B cell (primary cell): ENCODE data around the gene XAF1. TPM values are rescaled to one million over a fixed set of nuclear protein-coding genes. Genes with fewer than 3 reads are reported as not detected.

ENCODE experiments used
- ATAC-seq: fragments of 200-7000 bp; cut with Tn5 transposase; one replicate; pipeline ENCODE4 v1.10.0; 2021; ENCODE audit warnings: low read depth, mild to moderate bottlenecking, moderate number of reproducible peaks, moderate library complexity
- CTCF ChIA-PET: fragments of 350-600 bp; sonication (Branson Sonifier 250); formaldehyde crosslinking; loops from one replicate; lab custom pipeline; 2021; ENCODE audit warnings: antibody characterized with exemption, inconsistent platforms; lab: Charles Lee
- POLR2A ChIA-PET: fragments of 350-600 bp; sonication (Branson Sonifier 250); formaldehyde crosslinking; loops from one replicate; lab custom pipeline; 2021; ENCODE audit warnings: antibody characterized with exemption; lab: Charles Lee
- DNase-seq: peaks from one replicate; pipeline ENCODE4 v3.0.0; 2013
- H2AFZ ChIP-seq: 2 replicates; pipeline ENCODE4 v1.6.1; 2012; ENCODE audit warnings: mild to moderate bottlenecking, low read depth, low read length; ENCODE audit not compliant: insufficient read depth, poor library complexity, severe bottlenecking
- H3K27ac ChIP-seq, 2 donors: 1 replicate in 1 of 2; 2 replicates in 1 of 2; pipeline ENCODE4 v1.5.1; 2012 to 2013; ENCODE audit warnings: low read length in 2 of 2, mild to moderate bottlenecking in 2 of 2, moderate library complexity in 1 of 2
- H3K27me3 ChIP-seq, 4 experiments: fragments of 200-600 bp in 1 of 4; sonication (generic) in 1 of 4; replicated peaks in 1 of 4; 1 replicate in 2 of 4; 2 replicates in 2 of 4; pipeline versions ENCODE4 v1.6.1 to v1.7.0; 2013 to 2016; ENCODE audit warnings: low read length in 3 of 4, mild to moderate bottlenecking in 2 of 4, mixed read lengths in 1 of 4, moderate library complexity in 1 of 4; ENCODE audit not compliant: insufficient read depth in 4 of 4, control insufficient read depth in 3 of 4; ENCODE audit errors: control extremely low read depth in 1 of 4
- H3K36me3 ChIP-seq, 2 experiments: replicated peaks in 1 of 2; 1 replicate in 1 of 2; 2 replicates in 1 of 2; pipeline versions ENCODE4 v1.6.1 to v1.7.1; 2013; ENCODE audit warnings: low read length in 1 of 2; ENCODE audit not compliant: insufficient read depth in 2 of 2, control insufficient read depth in 1 of 2; ENCODE audit errors: control extremely low read depth in 1 of 2, extremely low read depth in 1 of 2
- H3K4me1 ChIP-seq, 2 donors: fragments of 200-600 bp in 1 of 2; sonication (generic) in 1 of 2; 1 replicate in 1 of 2; 2 replicates in 1 of 2; pipeline versions ENCODE4 v1.5.1 to v1.6.1; 2013 to 2017; ENCODE audit warnings: low read length in 2 of 2; ENCODE audit not compliant: control insufficient read depth in 2 of 2, insufficient read depth in 2 of 2
- H3K4me2 ChIP-seq: replicated peaks from 2 replicates; pipeline ENCODE3; 2012; ENCODE audit warnings: mild to moderate bottlenecking, low read depth, low read length; ENCODE audit not compliant: poor library complexity, severe bottlenecking
- H3K4me3 ChIP-seq, 5 experiments: fragments of 200-600 bp in 1 of 5; sonication (generic) in 1 of 5; 1 replicate in 3 of 5; 2 replicates in 2 of 5; pipeline versions ENCODE4 v1.5.1 to v1.7.0; 2011 to 2016; ENCODE audit warnings: low read length in 4 of 5, mild to moderate bottlenecking in 4 of 5, low read depth in 2 of 5, control low read depth in 1 of 5, moderate library complexity in 1 of 5; ENCODE audit not compliant: insufficient read depth in 1 of 5; ENCODE audit errors: control extremely low read depth in 1 of 5, extremely low read depth in 1 of 5
- H3K79me2 ChIP-seq: fragments of 200-600 bp; sonication (generic); one replicate; pipeline ENCODE4 v1.6.0; 2016; ENCODE audit warnings: low read length; ENCODE audit not compliant: control insufficient read depth, insufficient read depth
- H3K9ac ChIP-seq: fragments of 200-600 bp; sonication (generic); 2 replicates; pipeline ENCODE4 v1.6.1; 2017; ENCODE audit warnings: mild to moderate bottlenecking, low read length, moderate library complexity
- H3K9me3 ChIP-seq, 3 donors: one replicate each; pipeline versions ENCODE4 v1.6.1 to v1.7.1; 2013; ENCODE audit warnings: low read length in 2 of 3; ENCODE audit not compliant: control insufficient read depth in 2 of 3, insufficient read depth in 1 of 3; ENCODE audit errors: control extremely low read depth in 1 of 3
- H4K20me1 ChIP-seq: 2 replicates; pipeline ENCODE4 v1.6.0; 2012; ENCODE audit warnings: mild to moderate bottlenecking, low read length; ENCODE audit not compliant: insufficient read depth, control insufficient read depth, poor library complexity, severe bottlenecking
- H3K27ac Mint-ChIP-seq: one replicate; pipeline ENCODE4 v1.8.0; 2021; ENCODE audit warnings: mixed read lengths
- H3K27me3 Mint-ChIP-seq: one replicate; pipeline ENCODE4 v1.8.0; 2021; ENCODE audit warnings: mixed read lengths
- H3K4me1 Mint-ChIP-seq: one replicate; pipeline ENCODE4 v1.8.0; 2021; ENCODE audit warnings: mixed read lengths
- H3K4me3 Mint-ChIP-seq: one replicate; pipeline ENCODE4 v1.8.0; 2021; ENCODE audit warnings: mixed read lengths
- H3K9me3 Mint-ChIP-seq: one replicate; pipeline ENCODE4 v1.8.0; 2022; ENCODE audit warnings: mixed read lengths; ENCODE audit not compliant: insufficient read depth
- EZH2 ChIP-seq: IDR thresholded peaks from 2 replicates; pipeline ENCODE4 v1.6.1; 2012; ENCODE audit warnings: borderline replicate concordance, low read depth, mild to moderate bottlenecking, moderate library complexity, low read length; ENCODE audit not compliant: insufficient read depth, poor library complexity, severe bottlenecking
- WGBS: methylation state at CpG from one replicate; pipeline ENCODE4 v1.1.5; 2013; ENCODE audit warnings: missing lambda C conversion rate; ENCODE audit not compliant: insufficient coverage; 5-methylcytosine and 5-hydroxymethylcytosine counted together
- intact Hi-C: fragments of 100-400 bp; cut with micrococcal nuclease; formaldehyde crosslinking; loops from one replicate; pipeline ENCODE4 v1.10.0; 2022
- polyA plus RNA-seq: library from polyadenylated mRNA; depleted of rRNA; stranded (reverse); fragments of >200 nt; gene quantifications from 2 replicates; pipeline ENCODE4 v1.2.3, GENCODE V29; 2012
- total RNA-seq, 2 donors: library from RNA; stranded (reverse); fragments of 120-200 nt in 1 of 2; gene quantifications; 1 replicate in 1 of 2; 2 replicates in 1 of 2; pipeline versions ENCODE4 v1.2.3 to v1.2.4, GENCODE V29; 2013 to 2022
- TF ChIP-seq, protein P1 (sequence below): fragments of 200-600 bp; IDR thresholded peaks from one replicate; pipeline ENCODE4 v1.8.0; 2022; ENCODE audit warnings: antibody characterized with exemption, mild to moderate bottlenecking

XAF1 gene
- total and polyA plus RNA-seq, 2 donors (not counting 1 experiment from before 2014, with no cell fraction given) = 44.8 to 116 TPM

DNA sequence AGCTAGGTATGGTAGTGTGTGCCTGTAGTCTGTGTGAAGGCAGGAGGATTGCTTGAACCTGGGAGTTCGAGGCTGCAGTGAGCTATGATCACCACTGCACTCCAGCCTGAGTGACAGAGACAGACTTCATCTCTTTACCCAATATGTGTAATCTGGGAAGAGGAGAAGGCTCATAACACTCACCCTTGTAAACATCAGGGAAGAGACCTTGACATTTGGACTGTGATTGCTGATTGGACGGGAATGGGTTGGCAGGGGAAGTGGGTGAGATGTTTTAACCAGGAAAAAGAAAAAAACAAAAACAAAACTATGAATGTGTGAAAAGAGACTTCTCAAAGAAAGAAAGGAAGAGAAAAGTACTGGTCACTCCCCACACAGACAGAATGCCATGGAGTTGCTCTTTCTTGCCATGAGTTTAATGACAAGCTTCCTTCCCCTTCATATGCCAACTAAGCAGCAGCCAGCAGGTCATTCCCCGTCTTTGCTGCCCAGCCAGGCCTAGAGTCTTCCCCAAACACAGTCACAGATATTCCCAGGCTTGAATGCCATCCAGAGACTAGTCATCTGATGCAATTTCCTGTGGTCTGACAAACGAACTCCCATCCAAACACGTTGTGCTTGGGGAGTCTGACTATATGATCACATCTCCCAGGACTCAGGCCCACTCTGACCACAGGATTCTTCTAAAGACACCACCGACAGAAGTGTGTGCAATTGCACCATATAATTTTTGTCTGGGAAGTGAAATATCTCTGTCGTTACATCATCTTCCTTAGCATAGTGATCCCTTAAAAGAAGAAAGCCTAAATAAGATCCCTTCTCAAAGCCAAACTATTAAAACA is 3.6 kb upstream of the XAF1 start:
- DNase-seq (no peak), ATAC-seq (no peak)
- H3K4me2 ChIP-seq = no peak overlapping the region
- H3K4me1 Mint-ChIP-seq = peaks cover 23% of the 10 kb centered on the region
- 22% methylated on average over 3 of the region's 7 CpGs for WGBS
- TF ChIP-seq, protein P1, sequence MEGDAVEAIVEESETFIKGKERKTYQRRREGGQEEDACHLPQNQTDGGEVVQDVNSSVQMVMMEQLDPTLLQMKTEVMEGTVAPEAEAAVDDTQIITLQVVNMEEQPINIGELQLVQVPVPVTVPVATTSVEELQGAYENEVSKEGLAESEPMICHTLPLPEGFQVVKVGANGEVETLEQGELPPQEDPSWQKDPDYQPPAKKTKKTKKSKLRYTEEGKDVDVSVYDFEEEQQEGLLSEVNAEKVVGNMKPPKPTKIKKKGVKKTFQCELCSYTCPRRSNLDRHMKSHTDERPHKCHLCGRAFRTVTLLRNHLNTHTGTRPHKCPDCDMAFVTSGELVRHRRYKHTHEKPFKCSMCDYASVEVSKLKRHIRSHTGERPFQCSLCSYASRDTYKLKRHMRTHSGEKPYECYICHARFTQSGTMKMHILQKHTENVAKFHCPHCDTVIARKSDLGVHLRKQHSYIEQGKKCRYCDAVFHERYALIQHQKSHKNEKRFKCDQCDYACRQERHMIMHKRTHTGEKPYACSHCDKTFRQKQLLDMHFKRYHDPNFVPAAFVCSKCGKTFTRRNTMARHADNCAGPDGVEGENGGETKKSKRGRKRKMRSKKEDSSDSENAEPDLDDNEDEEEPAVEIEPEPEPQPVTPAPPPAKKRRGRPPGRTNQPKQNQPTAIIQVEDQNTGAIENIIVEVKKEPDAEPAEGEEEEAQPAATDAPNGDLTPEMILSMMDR = no peak
- no peak for TF ChIP-seq EZH2
- no peaks in the 10 kb centered on the region for H3K9me3 Mint-ChIP-seq
- intact Hi-C loops = no loop called here
- no peaks in the 10 kb centered on the region for H3K9me3 ChIP-seq
- H3K4me3 ChIP-seq = no peak overlapping the region
- peak overlapping the region; percentile 66 for H2AFZ ChIP-seq
- no peaks in the 10 kb centered on the region for H4K20me1 ChIP-seq
- no peaks in the 10 kb centered on the region for H3K36me3 ChIP-seq
- H3K4me3 Mint-ChIP-seq = no peak overlapping the region
- peaks cover 13% of the 10 kb centered on the region for H3K79me2 ChIP-seq
- POLR2A ChIA-PET = no interaction called here
- H3K27me3 ChIP-seq = no peaks in the 10 kb centered on the region
- CTCF ChIA-PET = no interaction called here
- H3K27ac Mint-ChIP-seq = no peak overlapping the region
- no peak overlapping the region for H3K27ac ChIP-seq
- H3K4me1 ChIP-seq = peaks cover 9 to 22% of the 10 kb centered on the region in 2 donors
- H3K9ac ChIP-seq = no peak overlapping the region
- peaks cover 8% of the 10 kb centered on the region for H3K27me3 Mint-ChIP-seq

DNA sequence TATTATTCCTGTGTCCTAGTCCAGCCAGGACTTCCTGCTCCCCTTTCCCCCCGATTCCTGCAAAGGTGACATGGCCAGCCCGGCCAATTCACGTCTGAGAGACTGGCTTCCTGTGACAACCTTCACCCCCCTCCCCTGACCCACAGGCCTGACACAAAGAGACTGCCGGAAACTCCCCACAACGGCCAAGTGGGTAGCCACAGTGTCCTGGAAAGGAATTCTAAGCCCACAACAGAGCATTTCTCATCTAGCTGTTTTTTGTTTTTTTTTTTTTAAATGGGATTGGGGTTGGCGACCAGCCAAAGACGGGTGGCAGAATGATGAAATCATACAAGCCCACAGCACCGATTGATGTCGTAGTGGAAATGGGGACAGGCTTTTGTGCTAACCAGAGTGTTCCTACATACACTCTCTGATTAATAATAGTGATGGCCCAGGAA is 2.8 kb upstream of the XAF1 start:
- DNase-seq (no peak), ATAC-seq (no peak)
- WGBS = 23% methylated on average over 4 of the region's 9 CpGs
- H3K4me1 ChIP-seq = peaks cover 9 to 30% of the 10 kb centered on the region in 2 donors
- peak overlapping the region; percentile 66 for H2AFZ ChIP-seq
- no peaks in the 10 kb centered on the region for H4K20me1 ChIP-seq
- H3K4me2 ChIP-seq = peak overlapping the region; percentile 24
- H3K79me2 ChIP-seq = peaks cover 17% of the 10 kb centered on the region
- no peaks in the 10 kb centered on the region for H3K27me3 ChIP-seq
- Mint-ChIP-seq H3K9me3 (no peaks in the 10 kb centered on the region), H3K4me3 (no peak overlapping the region), H3K4me1 (peaks cover 29% of the 10 kb centered on the region), H3K27me3 (peaks cover 4% of the 10 kb centered on the region), H3K27ac (no peak overlapping the region)
- H3K27ac ChIP-seq = no peak overlapping the region
- intact Hi-C loops = no loop called here
- H3K36me3 ChIP-seq = peaks cover 0 to 4% of the 10 kb centered on the region in 2 experiments
- TF ChIP-seq EZH2 = no peak
- TF ChIP-seq, protein P1 = no peak
- H3K9me3 ChIP-seq = no peaks in the 10 kb centered on the region
- H3K9ac ChIP-seq = no peak overlapping the region
- ChIA-PET POLR2A (no interaction called here), CTCF (no interaction called here)
- H3K4me3 ChIP-seq = no peak overlapping the region
